B cell (primary cell): ENCODE data around the gene EIF4A2. TPM values are rescaled to one million over a fixed set of nuclear protein-coding genes. Genes with fewer than 3 reads are reported as not detected.

Experiments used
- ATAC-seq: fragments of 200-7000 bp; cut with Tn5 transposase; one replicate; pipeline ENCODE4 v1.10.0; 2021; ENCODE audit warnings: low read depth, mild to moderate bottlenecking, moderate number of reproducible peaks, moderate library complexity
- CTCF ChIA-PET: fragments of 350-600 bp; sonication (Branson Sonifier 250); formaldehyde crosslinking; loops from one replicate; lab custom pipeline; 2021; ENCODE audit warnings: antibody characterized with exemption, inconsistent platforms; lab: Charles Lee
- POLR2A ChIA-PET: fragments of 350-600 bp; sonication (Branson Sonifier 250); formaldehyde crosslinking; loops from one replicate; lab custom pipeline; 2021; ENCODE audit warnings: antibody characterized with exemption; lab: Charles Lee
- DNase-seq: peaks from one replicate; pipeline ENCODE4 v3.0.0; 2013
- H2AFZ ChIP-seq: 2 replicates; pipeline ENCODE4 v1.6.1; 2012; ENCODE audit warnings: mild to moderate bottlenecking, low read depth, low read length; ENCODE audit not compliant: insufficient read depth, poor library complexity, severe bottlenecking
- H3K27ac ChIP-seq, 2 donors: 1 replicate in 1 of 2; 2 replicates in 1 of 2; pipeline ENCODE4 v1.5.1; 2012 to 2013; ENCODE audit warnings: low read length in 2 of 2, mild to moderate bottlenecking in 2 of 2, moderate library complexity in 1 of 2
- H3K27me3 ChIP-seq, 4 experiments: fragments of 200-600 bp in 1 of 4; sonication (generic) in 1 of 4; replicated peaks in 1 of 4; 1 replicate in 2 of 4; 2 replicates in 2 of 4; pipeline versions ENCODE4 v1.6.1 to v1.7.0; 2013 to 2016; ENCODE audit warnings: low read length in 3 of 4, mild to moderate bottlenecking in 2 of 4, mixed read lengths in 1 of 4, moderate library complexity in 1 of 4; ENCODE audit not compliant: insufficient read depth in 4 of 4, control insufficient read depth in 3 of 4; ENCODE audit errors: control extremely low read depth in 1 of 4
- H3K36me3 ChIP-seq, 2 experiments: replicated peaks in 1 of 2; 1 replicate in 1 of 2; 2 replicates in 1 of 2; pipeline versions ENCODE4 v1.6.1 to v1.7.1; 2013; ENCODE audit warnings: low read length in 1 of 2; ENCODE audit not compliant: insufficient read depth in 2 of 2, control insufficient read depth in 1 of 2; ENCODE audit errors: control extremely low read depth in 1 of 2, extremely low read depth in 1 of 2
- H3K4me1 ChIP-seq, 2 donors: fragments of 200-600 bp in 1 of 2; sonication (generic) in 1 of 2; 1 replicate in 1 of 2; 2 replicates in 1 of 2; pipeline versions ENCODE4 v1.5.1 to v1.6.1; 2013 to 2017; ENCODE audit warnings: low read length in 2 of 2; ENCODE audit not compliant: control insufficient read depth in 2 of 2, insufficient read depth in 2 of 2
- H3K4me2 ChIP-seq: replicated peaks from 2 replicates; pipeline ENCODE3; 2012; ENCODE audit warnings: mild to moderate bottlenecking, low read depth, low read length; ENCODE audit not compliant: poor library complexity, severe bottlenecking
- H3K4me3 ChIP-seq, 5 experiments: fragments of 200-600 bp in 1 of 5; sonication (generic) in 1 of 5; 1 replicate in 3 of 5; 2 replicates in 2 of 5; pipeline versions ENCODE4 v1.5.1 to v1.7.0; 2011 to 2016; ENCODE audit warnings: low read length in 4 of 5, mild to moderate bottlenecking in 4 of 5, low read depth in 2 of 5, control low read depth in 1 of 5, moderate library complexity in 1 of 5; ENCODE audit not compliant: insufficient read depth in 1 of 5; ENCODE audit errors: control extremely low read depth in 1 of 5, extremely low read depth in 1 of 5
- H3K79me2 ChIP-seq: fragments of 200-600 bp; sonication (generic); one replicate; pipeline ENCODE4 v1.6.0; 2016; ENCODE audit warnings: low read length; ENCODE audit not compliant: control insufficient read depth, insufficient read depth
- H3K9ac ChIP-seq: fragments of 200-600 bp; sonication (generic); 2 replicates; pipeline ENCODE4 v1.6.1; 2017; ENCODE audit warnings: mild to moderate bottlenecking, low read length, moderate library complexity
- H3K9me3 ChIP-seq, 3 donors: one replicate each; pipeline versions ENCODE4 v1.6.1 to v1.7.1; 2013; ENCODE audit warnings: low read length in 2 of 3; ENCODE audit not compliant: control insufficient read depth in 2 of 3, insufficient read depth in 1 of 3; ENCODE audit errors: control extremely low read depth in 1 of 3
- H4K20me1 ChIP-seq: 2 replicates; pipeline ENCODE4 v1.6.0; 2012; ENCODE audit warnings: mild to moderate bottlenecking, low read length; ENCODE audit not compliant: insufficient read depth, control insufficient read depth, poor library complexity, severe bottlenecking
- H3K27ac Mint-ChIP-seq: one replicate; pipeline ENCODE4 v1.8.0; 2021; ENCODE audit warnings: mixed read lengths
- H3K27me3 Mint-ChIP-seq: one replicate; pipeline ENCODE4 v1.8.0; 2021; ENCODE audit warnings: mixed read lengths
- H3K4me1 Mint-ChIP-seq: one replicate; pipeline ENCODE4 v1.8.0; 2021; ENCODE audit warnings: mixed read lengths
- H3K4me3 Mint-ChIP-seq: one replicate; pipeline ENCODE4 v1.8.0; 2021; ENCODE audit warnings: mixed read lengths
- H3K9me3 Mint-ChIP-seq: one replicate; pipeline ENCODE4 v1.8.0; 2022; ENCODE audit warnings: mixed read lengths; ENCODE audit not compliant: insufficient read depth
- CTCF ChIP-seq: fragments of 200-600 bp; IDR thresholded peaks from one replicate; pipeline ENCODE4 v1.8.0; 2022; ENCODE audit warnings: antibody characterized with exemption, mild to moderate bottlenecking
- EZH2 ChIP-seq: IDR thresholded peaks from 2 replicates; pipeline ENCODE4 v1.6.1; 2012; ENCODE audit warnings: borderline replicate concordance, low read depth, mild to moderate bottlenecking, moderate library complexity, low read length; ENCODE audit not compliant: insufficient read depth, poor library complexity, severe bottlenecking
- WGBS: methylation state at CpG from one replicate; pipeline ENCODE4 v1.1.5; 2013; ENCODE audit warnings: missing lambda C conversion rate; ENCODE audit not compliant: insufficient coverage; 5-methylcytosine and 5-hydroxymethylcytosine counted together
- intact Hi-C: fragments of 100-400 bp; cut with micrococcal nuclease; formaldehyde crosslinking; loops from one replicate; pipeline ENCODE4 v1.10.0; 2022
- polyA plus RNA-seq: library from polyadenylated mRNA; depleted of rRNA; stranded (reverse); fragments of >200 nt; gene quantifications from 2 replicates; pipeline ENCODE4 v1.2.3, GENCODE V29; 2012
- total RNA-seq, 2 donors: library from RNA; stranded (reverse); fragments of 120-200 nt in 1 of 2; gene quantifications; 1 replicate in 1 of 2; 2 replicates in 1 of 2; pipeline versions ENCODE4 v1.2.3 to v1.2.4, GENCODE V29; 2013 to 2022

Gene EIF4A2
- total and polyA plus RNA-seq, 2 donors (not counting 1 experiment from before 2014, with no cell fraction given), result 506 to 547 TPM

- H3K9me3 ChIP-seq, result no peaks in the 10 kb centered on the region
- H3K4me1 Mint-ChIP-seq, result no peaks in the 10 kb centered on the region
- H3K27ac Mint-ChIP-seq, result no peak overlapping the region
- no peak overlapping the region for H3K4me2 ChIP-seq
- no peak for ATAC-seq
- intact Hi-C loops, result no loop called here
- no peak overlapping the region for H3K9ac ChIP-seq
- H3K27me3 ChIP-seq, result no peaks in the 10 kb centered on the region
- H3K4me3 ChIP-seq, result no peak overlapping the region
- H3K79me2 ChIP-seq, result no peaks in the 10 kb centered on the region
- H3K4me3 Mint-ChIP-seq, result no peak overlapping the region
- WGBS, result 100% methylated on average over 1 of the region's 4 CpGs
- TF ChIP-seq EZH2 (no peak), CTCF (no peak)
- no peak for DNase-seq
- no peaks in the 10 kb centered on the region for H3K4me1 ChIP-seq
- no peaks in the 10 kb centered on the region for H3K36me3 ChIP-seq
- H3K27ac ChIP-seq, result no peak overlapping the region
- H2AFZ ChIP-seq, result no peak overlapping the region
- ChIA-PET CTCF (interaction anchor here (0.7 kb wide), 1 partner anchor 38 kb away, joined by 7 read pairs; no protein-coding TSS in a partner anchor), POLR2A (interaction anchor here (0.7 kb wide), 1 partner anchor 236 kb away, joined by 3 read pairs; no protein-coding TSS in a partner anchor)
- peaks cover 6% of the 10 kb centered on the region for H3K27me3 Mint-ChIP-seq
- H3K9me3 Mint-ChIP-seq, result no peaks in the 10 kb centered on the region
- H4K20me1 ChIP-seq, result no peaks in the 10 kb centered on the region
Observed at GRCh38 chr3:186814100-186814499, 30.7 kb downstream of the EIF4A2 start.

- Histone ChIP-seq H2AFZ (no peak overlapping the region), H3K27me3 (no peaks in the 10 kb centered on the region), H3K36me3 (no peaks in the 10 kb centered on the region), H3K9ac (no peak overlapping the region), H3K4me2 (no peak overlapping the region), H3K9me3 (no peaks in the 10 kb centered on the region), H4K20me1 (no peaks in the 10 kb centered on the region), H3K27ac (no peak overlapping the region), H3K79me2 (no peaks in the 10 kb centered on the region), H3K4me1 (no peaks in the 10 kb centered on the region), H3K4me3 (no peak overlapping the region)
- Mint-ChIP-seq H3K4me1 (no peaks in the 10 kb centered on the region), H3K4me3 (no peak overlapping the region), H3K27ac (no peak overlapping the region), H3K27me3 (peaks cover 6% of the 10 kb centered on the region), H3K9me3 (no peaks in the 10 kb centered on the region)
- ChIA-PET POLR2A (no interaction called here), CTCF (interaction anchor here (0.6 to 1.3 kb wide), 2 partner anchors 92 to 199 kb away, joined by 3 to 5 read pairs; no protein-coding TSS in a partner anchor)
- intact Hi-C loops, result no loop called here
- TF ChIP-seq EZH2 (no peak), CTCF (no peak)
- WGBS, result 100% methylated on average over 1 of the region's 1 CpG
- DNase-seq (no peak), ATAC-seq (no peak)
Observed at GRCh38 chr3:186815435-186815834, 32.1 kb downstream of the EIF4A2 start.
